Trophoblast cell (in vitro differentiated cells and primary cell): ENCODE measurements around the gene PTBP1.

Experiments used
- DNase-seq, 2 donors: peaks; one replicate each; pipeline ENCODE4 v3.0.0-alpha.2; 2016
- H2AFZ ChIP-seq: 2 replicates; pipeline ENCODE4 v1.6.1; 2013; ENCODE audit warnings: low read length, moderate library complexity, mild to moderate bottlenecking; ENCODE audit not compliant: insufficient read depth, poor library complexity
- H2AK5ac ChIP-seq: 2 replicates; pipeline ENCODE4 v1.6.1; 2013; ENCODE audit warnings: mild to moderate bottlenecking, low read length
- H2BK120ac ChIP-seq: 2 replicates; pipeline ENCODE4 v1.6.1; 2013; ENCODE audit warnings: low read length, mild to moderate bottlenecking, moderate library complexity; ENCODE audit not compliant: insufficient read depth, poor library complexity
- H2BK12ac ChIP-seq: 2 replicates; pipeline ENCODE4 v1.6.1; 2013; ENCODE audit warnings: mild to moderate bottlenecking, low read length, moderate library complexity
- H2BK5ac ChIP-seq: 2 replicates; pipeline ENCODE4 v1.6.1; 2013; ENCODE audit warnings: low read length, low read depth, moderate library complexity, mild to moderate bottlenecking; ENCODE audit not compliant: poor library complexity
- H3K14ac ChIP-seq: 2 replicates; pipeline ENCODE4 v1.6.1; 2013; ENCODE audit warnings: mild to moderate bottlenecking, low read length
- H3K18ac ChIP-seq: 2 replicates; pipeline ENCODE4 v1.6.1; 2013; ENCODE audit warnings: mild to moderate bottlenecking, low read length
- H3K23ac ChIP-seq: 2 replicates; pipeline ENCODE4 v1.6.1; 2013; ENCODE audit warnings: low read length
- H3K27ac ChIP-seq: 2 replicates; pipeline ENCODE4 v1.5.1; 2013; ENCODE audit warnings: low read depth, mild to moderate bottlenecking, inconsistent platforms, low read length, moderate library complexity
- H3K27me3 ChIP-seq: 2 replicates; pipeline ENCODE4 v1.6.1; 2013; ENCODE audit warnings: inconsistent platforms, mild to moderate bottlenecking, low read length, moderate library complexity; ENCODE audit not compliant: insufficient read depth
- H3K36me3 ChIP-seq, 2 experiments: 1 replicate in 1 of 2; 2 replicates in 1 of 2; pipeline ENCODE4 v1.6.1; 2013; ENCODE audit warnings: low read length in 2 of 2, mild to moderate bottlenecking in 2 of 2, moderate library complexity in 1 of 2; ENCODE audit not compliant: insufficient read depth in 2 of 2, control insufficient read depth in 1 of 2
- H3K4ac ChIP-seq: 2 replicates; pipeline ENCODE4 v1.6.1; 2013; ENCODE audit warnings: low read depth, mild to moderate bottlenecking, low read length, moderate library complexity
- H3K4me1 ChIP-seq, 2 experiments: 1 replicate in 1 of 2; 2 replicates in 1 of 2; pipeline ENCODE4 v1.6.1; 2013; ENCODE audit warnings: low read length in 2 of 2, mild to moderate bottlenecking in 2 of 2, moderate library complexity in 1 of 2; ENCODE audit not compliant: insufficient read depth in 2 of 2, control insufficient read depth in 1 of 2
- H3K4me2 ChIP-seq: 2 replicates; pipeline ENCODE4 v1.6.1; 2013; ENCODE audit warnings: inconsistent platforms, mild to moderate bottlenecking, low read length, moderate library complexity
- H3K4me3 ChIP-seq: 2 replicates; pipeline ENCODE4 v1.5.1; 2013; ENCODE audit warnings: mild to moderate bottlenecking, low read depth, low read length, inconsistent platforms
- H3K79me1 ChIP-seq: one replicate; pipeline ENCODE4 v1.6.1; 2013; ENCODE audit warnings: low read length
- H3K79me2 ChIP-seq: 2 replicates; pipeline ENCODE4 v1.6.1; 2013; ENCODE audit warnings: low read length, mild to moderate bottlenecking; ENCODE audit not compliant: control insufficient read depth, insufficient read depth, poor library complexity
- H3K9ac ChIP-seq: 2 replicates; pipeline ENCODE4 v1.6.1; 2013; ENCODE audit warnings: mild to moderate bottlenecking, low read length
- H3K9me3 ChIP-seq: 2 replicates; pipeline ENCODE4 v1.6.1; 2013; ENCODE audit warnings: low read depth, mild to moderate bottlenecking, control low read depth, inconsistent platforms, low read length; ENCODE audit not compliant: insufficient read depth
- H4K12ac ChIP-seq: 2 replicates; pipeline ENCODE4 v1.6.1; 2013; ENCODE audit warnings: low read depth, mild to moderate bottlenecking, low read length, moderate library complexity
- H4K8ac ChIP-seq: 2 replicates; pipeline ENCODE4 v1.6.1; 2013; ENCODE audit warnings: low read depth, mild to moderate bottlenecking, low read length, moderate library complexity
- H4K91ac ChIP-seq: one replicate; pipeline ENCODE4 v1.6.1; 2013; ENCODE audit warnings: low read depth, mild to moderate bottlenecking, low read length, moderate library complexity
- WGBS: extraction: QIAGEN DNeasy Blood & Tissue Kit; methylation state at CpG from one replicate; pipeline ENCODE4 v1.1.7; 2013; ENCODE audit warnings: missing lambda C conversion rate; ENCODE audit not compliant: insufficient read length, insufficient coverage; ENCODE audit errors: extremely low coverage; 5-methylcytosine and 5-hydroxymethylcytosine counted together

The PTBP1 gene

GRCh38 chr19:854549-854948, 57.3 kb downstream of the PTBP1 start:
- Histone ChIP-seq H3K9me3 (peaks cover 3% of the 10 kb centered on the region), H4K8ac (no peak overlapping the region), H4K91ac (no peak overlapping the region), H3K4me3 (no peak overlapping the region), H2AFZ (no peak overlapping the region), H2BK12ac (no peak overlapping the region), H3K4me2 (no peak overlapping the region), H3K18ac (no peak overlapping the region), H2AK5ac (no peak overlapping the region), H3K27ac (no peak overlapping the region), H3K4ac (no peak overlapping the region), H2BK5ac (no peak overlapping the region), H3K9ac (no peak overlapping the region), H3K4me1 (peaks cover 0 to 5% of the 10 kb centered on the region in 2 experiments), H3K27me3 (no peaks in the 10 kb centered on the region), H3K79me2 (no peaks in the 10 kb centered on the region), H2BK120ac (no peak overlapping the region), H3K23ac (no peak overlapping the region), H3K79me1 (no peaks in the 10 kb centered on the region), H4K12ac (no peak overlapping the region), H3K14ac (no peak overlapping the region), H3K36me3 (no peaks in the 10 kb centered on the region)
- DNase-seq, result no peak
- WGBS, result no CpG with 5 or more reads among the region's 6 CpGs

GRCh38 chr19:855142-855541, 57.9 kb downstream of the PTBP1 start:
- peaks cover 3% of the 10 kb centered on the region for H3K9me3 ChIP-seq
- no peaks in the 10 kb centered on the region for H3K79me1 ChIP-seq
- no peak overlapping the region for H2BK120ac ChIP-seq
- no peaks in the 10 kb centered on the region for H3K36me3 ChIP-seq
- no peak overlapping the region for H4K91ac ChIP-seq
- no peak overlapping the region for H3K4me2 ChIP-seq
- DNase-seq, result no peak
- no peaks in the 10 kb centered on the region for H3K79me2 ChIP-seq
- no peak overlapping the region for H2AFZ ChIP-seq
- no peak overlapping the region for H3K9ac ChIP-seq
- H3K4me3 ChIP-seq, result no peak overlapping the region
- H3K4me1 ChIP-seq, result peaks cover 0 to 5% of the 10 kb centered on the region in 2 experiments
- H2BK5ac ChIP-seq, result no peak overlapping the region
- H3K14ac ChIP-seq, result no peak overlapping the region
- no peak overlapping the region for H4K12ac ChIP-seq
- no peak overlapping the region for H3K23ac ChIP-seq
- no peak overlapping the region for H3K27ac ChIP-seq
- no peak overlapping the region for H3K4ac ChIP-seq
- H2AK5ac ChIP-seq, result no peak overlapping the region
- no peak overlapping the region for H2BK12ac ChIP-seq
- no peaks in the 10 kb centered on the region for H3K27me3 ChIP-seq
- WGBS, result no CpG with 5 or more reads among the region's 12 CpGs
- H3K18ac ChIP-seq, result no peak overlapping the region
- no peak overlapping the region for H4K8ac ChIP-seq

- H3K27me3 ChIP-seq, result peaks cover 3% of the 10 kb centered on the region
- no peak for DNase-seq
- no peak overlapping the region for H3K4me2 ChIP-seq
- H3K79me2 ChIP-seq, result no peaks in the 10 kb centered on the region
- H3K14ac ChIP-seq, result no peak overlapping the region
- no peak overlapping the region for H3K4ac ChIP-seq
- no peak overlapping the region for H3K23ac ChIP-seq
- no peak overlapping the region for H4K91ac ChIP-seq
- no peak overlapping the region for H4K12ac ChIP-seq
- H3K4me1 ChIP-seq, result peaks cover 3 to 5% of the 10 kb centered on the region in 2 experiments
- no peak overlapping the region for H2BK12ac ChIP-seq
- H3K18ac ChIP-seq, result no peak overlapping the region
- no peak overlapping the region for H3K4me3 ChIP-seq
- no peak overlapping the region for H2AK5ac ChIP-seq
- WGBS, result no CpG with 5 or more reads among the region's 40 CpGs
- H3K9ac ChIP-seq, result no peak overlapping the region
- H2BK5ac ChIP-seq, result no peak overlapping the region
- no peak overlapping the region for H4K8ac ChIP-seq
- H3K27ac ChIP-seq, result no peak overlapping the region
- no peaks in the 10 kb centered on the region for H3K79me1 ChIP-seq
- H2BK120ac ChIP-seq, result no peak overlapping the region
- H2AFZ ChIP-seq, result no peak overlapping the region
- H3K9me3 ChIP-seq, result peaks cover 5% of the 10 kb centered on the region
- no peaks in the 10 kb centered on the region for H3K36me3 ChIP-seq
These were observed 58.4 kb downstream of the PTBP1 start for GRCh38 chr19:855566-856120.

- H4K91ac ChIP-seq, result no peak overlapping the region
- no peak overlapping the region for H3K27ac ChIP-seq
- H3K4ac ChIP-seq, result no peak overlapping the region
- H4K8ac ChIP-seq, result no peak overlapping the region
- no peak overlapping the region for H3K23ac ChIP-seq
- H4K12ac ChIP-seq, result no peak overlapping the region
- no peak overlapping the region for H3K14ac ChIP-seq
- no peak overlapping the region for H2BK5ac ChIP-seq
- no peak overlapping the region for H2AK5ac ChIP-seq
- no peak for DNase-seq
- H2BK120ac ChIP-seq, result no peak overlapping the region
- peaks cover 4 to 9% of the 10 kb centered on the region in 2 experiments for H3K4me1 ChIP-seq
- peaks cover 11% of the 10 kb centered on the region for H3K27me3 ChIP-seq
- H3K4me3 ChIP-seq, result no peak overlapping the region
- no peak overlapping the region for H3K4me2 ChIP-seq
- no CpG with 5 or more reads among the region's 9 CpGs for WGBS
- H3K9me3 ChIP-seq, result peaks cover 16% of the 10 kb centered on the region
- no peak overlapping the region for H2BK12ac ChIP-seq
- H3K18ac ChIP-seq, result no peak overlapping the region
- H2AFZ ChIP-seq, result no peak overlapping the region
- no peaks in the 10 kb centered on the region for H3K79me1 ChIP-seq
- no peaks in the 10 kb centered on the region for H3K79me2 ChIP-seq
- H3K9ac ChIP-seq, result no peak overlapping the region
- H3K36me3 ChIP-seq, result no peaks in the 10 kb centered on the region
These were observed 61.0 kb downstream of the PTBP1 start for GRCh38 chr19:858284-858683.
